Measurements from ENCODE around the gene NISCH. TPM values are rescaled to one million over a fixed set of nuclear protein-coding genes. Genes with fewer than 3 reads are reported as not detected.

Gene NISCH
- total RNA-seq, 1 donor from 2014 or later, result 80.5 TPM

DNA sequence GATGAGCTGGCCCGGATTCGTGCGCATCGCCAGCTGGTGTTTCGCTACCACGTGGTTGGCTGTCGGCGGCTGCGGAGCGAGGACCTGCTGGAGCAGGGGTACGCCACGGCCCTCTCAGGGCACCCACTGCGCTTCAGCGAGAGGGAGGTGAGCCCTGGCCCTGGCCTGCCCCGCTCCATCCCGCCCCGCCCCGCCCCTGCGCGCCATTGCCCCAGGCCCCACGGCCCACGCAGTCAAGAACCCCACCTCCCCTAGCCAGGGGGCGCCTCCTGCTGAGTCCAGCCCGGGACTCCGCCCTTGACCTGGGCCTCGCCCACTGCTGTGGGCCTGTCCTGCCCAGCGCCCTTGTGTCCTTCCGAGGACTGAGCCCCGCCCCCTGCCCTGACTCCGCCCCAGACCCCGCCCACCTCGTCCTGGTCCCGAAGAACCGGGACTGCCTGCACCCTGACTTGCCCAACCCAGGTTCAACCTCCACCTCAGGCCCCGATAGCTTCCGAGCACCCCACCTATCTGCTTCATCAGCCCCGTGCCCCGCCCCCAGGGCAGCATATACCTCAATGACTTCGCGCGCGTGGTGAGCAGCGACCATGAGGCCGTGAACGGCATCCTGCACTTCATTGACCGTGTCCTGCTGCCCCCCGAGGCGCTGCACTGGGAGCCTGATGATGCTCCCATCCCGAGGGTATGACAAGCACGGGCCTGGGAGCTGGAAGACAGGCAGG lies 63.5 kb downstream of the NISCH start:
- Histone ChIP-seq H3K9ac (no peak overlapping the region), H2AFZ (replicated peaks) (no peak overlapping the region), H3K4me2 (no peak overlapping the region), H3K27me3 (peaks cover 6% of the 10 kb centered on the region), H3K27ac (no peak overlapping the region), H3K36me3 (no peaks in the 10 kb centered on the region), H3K4me1 (no peaks in the 10 kb centered on the region), H3K79me2 (ENCODE audit: low read depth) (no peaks in the 10 kb centered on the region), H3K9me3 (ENCODE audit: low read depth) (no peaks in the 10 kb centered on the region), H3F3A (ENCODE audit: low read depth) (no peaks in the 10 kb centered on the region), H3K4me3 (no peak overlapping the region), H4K20me1 (ENCODE audit: low read depth) (no peaks in the 10 kb centered on the region)
- TF ChIP-seq EZH2phosphoT487 (IDR thresholded peaks at IDR 0.05) (no peak), EZH2 (IDR thresholded peaks at IDR 0.05) (no peak)
- TF ChIP-seq, protein P1, sequence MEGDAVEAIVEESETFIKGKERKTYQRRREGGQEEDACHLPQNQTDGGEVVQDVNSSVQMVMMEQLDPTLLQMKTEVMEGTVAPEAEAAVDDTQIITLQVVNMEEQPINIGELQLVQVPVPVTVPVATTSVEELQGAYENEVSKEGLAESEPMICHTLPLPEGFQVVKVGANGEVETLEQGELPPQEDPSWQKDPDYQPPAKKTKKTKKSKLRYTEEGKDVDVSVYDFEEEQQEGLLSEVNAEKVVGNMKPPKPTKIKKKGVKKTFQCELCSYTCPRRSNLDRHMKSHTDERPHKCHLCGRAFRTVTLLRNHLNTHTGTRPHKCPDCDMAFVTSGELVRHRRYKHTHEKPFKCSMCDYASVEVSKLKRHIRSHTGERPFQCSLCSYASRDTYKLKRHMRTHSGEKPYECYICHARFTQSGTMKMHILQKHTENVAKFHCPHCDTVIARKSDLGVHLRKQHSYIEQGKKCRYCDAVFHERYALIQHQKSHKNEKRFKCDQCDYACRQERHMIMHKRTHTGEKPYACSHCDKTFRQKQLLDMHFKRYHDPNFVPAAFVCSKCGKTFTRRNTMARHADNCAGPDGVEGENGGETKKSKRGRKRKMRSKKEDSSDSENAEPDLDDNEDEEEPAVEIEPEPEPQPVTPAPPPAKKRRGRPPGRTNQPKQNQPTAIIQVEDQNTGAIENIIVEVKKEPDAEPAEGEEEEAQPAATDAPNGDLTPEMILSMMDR (IDR thresholded peaks at IDR 0.05), result no peak
- Mint-ChIP-seq H3K4me1 (peaks cover 3% of the 10 kb centered on the region), H3K36me3 (peaks cover under 1% of the 10 kb centered on the region), H3K27me3 (ENCODE audit: insufficient read depth, low read depth) (no peaks in the 10 kb centered on the region), H3K4me3 (no peak overlapping the region), H3K27ac (no peak overlapping the region), H3K9me3 (no peaks in the 10 kb centered on the region)
- no peak for DNase-seq (ENCODE audit: low spot score)

DNA sequence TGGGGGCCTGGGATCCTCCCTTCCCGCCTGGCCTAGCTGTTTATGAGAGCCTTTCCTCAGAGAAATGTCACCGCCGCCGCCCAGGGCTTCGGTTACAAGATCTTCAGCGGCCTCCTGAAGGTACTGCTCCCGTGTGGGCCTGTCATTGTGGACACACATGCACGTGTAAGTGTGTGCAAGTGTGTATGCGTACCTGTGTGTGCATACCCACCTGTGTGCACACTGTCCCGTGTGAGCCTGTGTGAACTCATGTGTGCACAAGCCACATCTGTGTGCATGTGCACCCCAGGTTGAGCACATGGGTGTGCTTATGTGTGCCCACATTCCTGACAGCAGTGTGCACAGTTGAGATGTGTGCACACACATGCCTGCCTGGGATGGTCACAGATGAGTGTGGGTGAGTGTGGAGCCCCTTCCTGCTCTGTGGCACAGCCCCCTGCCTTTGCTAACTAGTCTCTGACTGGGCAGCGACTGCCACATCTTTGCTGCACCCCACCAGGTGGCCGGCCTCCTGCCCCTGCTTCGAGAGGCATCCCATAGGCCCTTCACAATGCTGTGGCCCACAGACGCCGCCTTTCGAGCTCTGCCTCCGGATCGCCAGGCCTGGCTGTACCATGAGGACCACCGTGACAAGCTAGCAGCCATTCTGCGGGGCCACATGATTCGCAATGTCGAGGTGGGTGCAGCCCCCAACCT lies 64.2 kb downstream of the NISCH start:
- TF ChIP-seq, protein P1 (IDR thresholded peaks at IDR 0.05), result no peak
- TF ChIP-seq EZH2phosphoT487 (IDR thresholded peaks at IDR 0.05) (no peak), EZH2 (IDR thresholded peaks at IDR 0.05) (no peak)
- Mint-ChIP-seq H3K4me1 (peaks cover 3% of the 10 kb centered on the region), H3K9me3 (no peaks in the 10 kb centered on the region), H3K4me3 (no peak overlapping the region), H3K27me3 (ENCODE audit: insufficient read depth, low read depth) (no peaks in the 10 kb centered on the region), H3K36me3 (peaks cover 7% of the 10 kb centered on the region), H3K27ac (no peak overlapping the region)
- no peak overlapping the region for H3K4me2 ChIP-seq
- no peaks in the 10 kb centered on the region for H3K79me2 ChIP-seq (ENCODE audit: low read depth)
- no peak overlapping the region for H3K27ac ChIP-seq
- no peaks in the 10 kb centered on the region for H3K4me1 ChIP-seq
- H4K20me1 ChIP-seq (ENCODE audit: low read depth), result no peaks in the 10 kb centered on the region
- no peak overlapping the region for H3K4me3 ChIP-seq
- no peak overlapping the region for H3K9ac ChIP-seq
- no peaks in the 10 kb centered on the region for H3K9me3 ChIP-seq (ENCODE audit: low read depth)
- no peak for DNase-seq (ENCODE audit: low spot score)
- H3K36me3 ChIP-seq, result no peaks in the 10 kb centered on the region
- no peaks in the 10 kb centered on the region for H3F3A ChIP-seq (ENCODE audit: low read depth)
- H2AFZ ChIP-seq (replicated peaks), result no peak overlapping the region
- peaks cover 6% of the 10 kb centered on the region for H3K27me3 ChIP-seq

DNA sequence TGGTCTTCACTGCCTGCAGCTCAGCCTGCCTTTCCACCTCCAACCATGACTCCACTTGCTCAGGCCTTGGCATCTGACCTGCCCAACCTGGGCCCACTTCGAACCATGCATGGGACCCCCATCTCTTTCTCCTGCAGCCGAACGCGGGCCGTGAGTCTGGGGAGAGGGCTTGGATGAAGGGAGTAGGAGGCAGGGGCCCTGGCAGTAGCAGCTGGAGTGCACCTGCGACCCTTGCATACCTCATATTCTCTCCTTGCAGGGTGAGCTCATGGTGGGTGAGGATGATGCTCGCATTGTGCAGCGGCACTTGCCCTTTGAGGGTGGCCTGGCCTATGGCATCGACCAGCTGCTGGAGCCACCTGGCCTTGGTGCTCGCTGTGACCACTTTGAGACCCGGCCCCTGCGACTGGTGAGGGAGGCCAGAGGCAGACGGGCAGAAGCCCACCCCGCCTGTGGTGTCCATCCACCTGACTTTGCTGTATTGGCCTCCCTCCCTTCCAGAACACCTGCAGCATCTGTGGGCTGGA lies 64.8 kb downstream of the NISCH start:
- Histone ChIP-seq H3K9me3 (ENCODE audit: low read depth) (no peaks in the 10 kb centered on the region), H4K20me1 (ENCODE audit: low read depth) (no peaks in the 10 kb centered on the region)
- H3K36me3 Mint-ChIP-seq, result peaks cover 7% of the 10 kb centered on the region

More for the DNA sequence above, 64.8 kb downstream of the NISCH start:
- Histone ChIP-seq H3K27me3 (peaks cover 6% of the 10 kb centered on the region), H3K9ac (no peak overlapping the region), H3K36me3 (no peaks in the 10 kb centered on the region), H3K4me3 (no peak overlapping the region), H3K4me1 (no peaks in the 10 kb centered on the region), H3K79me2 (ENCODE audit: low read depth) (no peaks in the 10 kb centered on the region), H2AFZ (replicated peaks) (no peak overlapping the region), H3K27ac (no peak overlapping the region), H3K4me2 (no peak overlapping the region), H3F3A (ENCODE audit: low read depth) (no peaks in the 10 kb centered on the region)
- Mint-ChIP-seq H3K9me3 (no peaks in the 10 kb centered on the region), H3K4me3 (no peak overlapping the region), H3K4me1 (peaks cover 2% of the 10 kb centered on the region), H3K27me3 (ENCODE audit: insufficient read depth, low read depth) (no peaks in the 10 kb centered on the region), H3K27ac (no peak overlapping the region)
- no peak for TF ChIP-seq EZH2phosphoT487 (IDR thresholded peaks at IDR 0.05)
- TF ChIP-seq EZH2 (IDR thresholded peaks at IDR 0.05), result no peak
- TF ChIP-seq, protein P1 (IDR thresholded peaks at IDR 0.05), result no peak
- DNase-seq (ENCODE audit: low spot score), result no peak
